ENCODE results near the gene AFAP1L2. TPM values are rescaled to one million over a fixed set of nuclear protein-coding genes. Genes with fewer than 3 reads are reported as not detected.

The AFAP1L2 gene
- polyA plus RNA-seq, 2 donors, result 7.8 to 8.2 TPM

GRCh38 chr10:114436941-114437340 is 32.6 kb upstream of the AFAP1L2 start:
- WGBS, 2 donors, result 90 to 95% methylated on average over 2 of the region's 2 CpGs
- Histone ChIP-seq H3K27ac (ENCODE audit: low read depth in 2 of 2, low read length in 1 of 2) (no peak overlapping the region), H3K4me1 (ENCODE audit: control insufficient read depth in 2 of 2, insufficient read depth in 2 of 2, low read length in 1 of 2) (no peaks in the 10 kb centered on the region), H3K27me3 (ENCODE audit: control insufficient read depth in 1 of 2, insufficient read depth in 2 of 2, low read length in 2 of 2) (no peaks in the 10 kb centered on the region), H3K36me3 (ENCODE audit: control insufficient read depth in 2 of 2, insufficient read depth in 2 of 2, low read length in 1 of 2) (peaks cover 18 to 28% of the 10 kb centered on the region in 2 donors), H3K4me3 (ENCODE audit: low read depth in 1 of 2, low read length in 2 of 2) (no peak overlapping the region), H3K9me3 (ENCODE audit: control insufficient read depth in 2 of 2, insufficient read depth in 1 of 2, low read depth in 1 of 2, low read length in 1 of 2) (no peaks in the 10 kb centered on the region)

GRCh38 chr10:114432566-114433093 is 28.3 kb upstream of the AFAP1L2 start:
- Histone ChIP-seq H3K9me3 (ENCODE audit: control insufficient read depth in 2 of 2, insufficient read depth in 1 of 2, low read depth in 1 of 2, low read length in 1 of 2) (no peaks in the 10 kb centered on the region), H3K27ac (ENCODE audit: low read depth in 2 of 2, low read length in 1 of 2) (no peak overlapping the region), H3K4me3 (ENCODE audit: low read depth in 1 of 2, low read length in 2 of 2) (no peak overlapping the region), H3K27me3 (ENCODE audit: control insufficient read depth in 1 of 2, insufficient read depth in 2 of 2, low read length in 2 of 2) (no peaks in the 10 kb centered on the region), H3K36me3 (ENCODE audit: control insufficient read depth in 2 of 2, insufficient read depth in 2 of 2, low read length in 1 of 2) (peaks cover 9 to 14% of the 10 kb centered on the region in 2 donors), H3K4me1 (ENCODE audit: control insufficient read depth in 2 of 2, insufficient read depth in 2 of 2, low read length in 1 of 2) (peaks cover 0 to 2% of the 10 kb centered on the region in 2 donors)
- 79 to 81% methylated on average over 4 of the region's 4 CpGs for whole genome bisulfite sequencing, 2 donors

- peaks cover 9 to 14% of the 10 kb centered on the region in 2 donors for H3K36me3 ChIP-seq (ENCODE audit: control insufficient read depth in 2 of 2, insufficient read depth in 2 of 2, low read length in 1 of 2)
- peaks cover 0 to 2% of the 10 kb centered on the region in 2 donors for H3K4me1 ChIP-seq (ENCODE audit: control insufficient read depth in 2 of 2, insufficient read depth in 2 of 2, low read length in 1 of 2)
- 64 to 66% methylated on average over 4 of the region's 4 CpGs for WGBS, 2 donors
- H3K27me3 ChIP-seq (ENCODE audit: control insufficient read depth in 1 of 2, insufficient read depth in 2 of 2, low read length in 2 of 2), result no peaks in the 10 kb centered on the region
- H3K4me3 ChIP-seq (ENCODE audit: low read depth in 1 of 2, low read length in 2 of 2), result no peak overlapping the region
- H3K27ac ChIP-seq (ENCODE audit: low read depth in 2 of 2, low read length in 1 of 2), result no peak overlapping the region
- H3K9me3 ChIP-seq (ENCODE audit: control insufficient read depth in 2 of 2, insufficient read depth in 1 of 2, low read depth in 1 of 2, low read length in 1 of 2), result no peaks in the 10 kb centered on the region
Measured at GRCh38 chr10:114431414-114432135, 27.3 kb upstream of the AFAP1L2 start.

- WGBS, 2 donors, result 69% methylated on average over 12 of the region's 12 CpGs
- peaks cover 0 to 2% of the 10 kb centered on the region in 2 donors for H3K4me1 ChIP-seq (ENCODE audit: control insufficient read depth in 2 of 2, insufficient read depth in 2 of 2, low read length in 1 of 2)
- H3K27me3 ChIP-seq (ENCODE audit: control insufficient read depth in 1 of 2, insufficient read depth in 2 of 2, low read length in 2 of 2), result no peaks in the 10 kb centered on the region
- no peaks in the 10 kb centered on the region for H3K9me3 ChIP-seq (ENCODE audit: control insufficient read depth in 2 of 2, insufficient read depth in 1 of 2, low read depth in 1 of 2, low read length in 1 of 2)
- peaks cover 5 to 14% of the 10 kb centered on the region in 2 donors for H3K36me3 ChIP-seq (ENCODE audit: control insufficient read depth in 2 of 2, insufficient read depth in 2 of 2, low read length in 1 of 2)
- no peak overlapping the region for H3K4me3 ChIP-seq (ENCODE audit: low read depth in 1 of 2, low read length in 2 of 2)
- no peak overlapping the region for H3K27ac ChIP-seq (ENCODE audit: low read depth in 2 of 2, low read length in 1 of 2)
Measured at GRCh38 chr10:114430688-114431413, 26.5 kb upstream of the AFAP1L2 start.

GRCh38 chr10:114429581-114430335 is 25.5 kb upstream of the AFAP1L2 start:
- Histone ChIP-seq H3K27ac (ENCODE audit: low read depth in 2 of 2, low read length in 1 of 2) (no peak overlapping the region), H3K36me3 (ENCODE audit: control insufficient read depth in 2 of 2, insufficient read depth in 2 of 2, low read length in 1 of 2) (peaks cover 4 to 12% of the 10 kb centered on the region in 2 donors), H3K4me3 (ENCODE audit: low read depth in 1 of 2, low read length in 2 of 2) (no peak overlapping the region), H3K27me3 (ENCODE audit: control insufficient read depth in 1 of 2, insufficient read depth in 2 of 2, low read length in 2 of 2) (no peaks in the 10 kb centered on the region), H3K4me1 (ENCODE audit: control insufficient read depth in 2 of 2, insufficient read depth in 2 of 2, low read length in 1 of 2) (peaks cover 0 to 2% of the 10 kb centered on the region in 2 donors), H3K9me3 (ENCODE audit: control insufficient read depth in 2 of 2, insufficient read depth in 1 of 2, low read depth in 1 of 2, low read length in 1 of 2) (no peaks in the 10 kb centered on the region)
- WGBS, 2 donors, result 87 to 90% methylated on average over 9 of the region's 9 CpGs

GRCh38 chr10:114427124-114427852 is 23.0 kb upstream of the AFAP1L2 start:
- WGBS, 2 donors, result 69 to 75% methylated on average over 9 of the region's 9 CpGs
- H3K9me3 ChIP-seq (ENCODE audit: control insufficient read depth in 2 of 2, insufficient read depth in 1 of 2, low read depth in 1 of 2, low read length in 1 of 2), result no peaks in the 10 kb centered on the region
- no peak overlapping the region for H3K4me3 ChIP-seq (ENCODE audit: low read depth in 1 of 2, low read length in 2 of 2)
- no peaks in the 10 kb centered on the region for H3K27me3 ChIP-seq (ENCODE audit: control insufficient read depth in 1 of 2, insufficient read depth in 2 of 2, low read length in 2 of 2)
- H3K27ac ChIP-seq (ENCODE audit: low read depth in 2 of 2, low read length in 1 of 2), result no peak overlapping the region
- peaks cover 0 to 2% of the 10 kb centered on the region in 2 donors for H3K4me1 ChIP-seq (ENCODE audit: control insufficient read depth in 2 of 2, insufficient read depth in 2 of 2, low read length in 1 of 2)
- no peaks in the 10 kb centered on the region for H3K36me3 ChIP-seq (ENCODE audit: control insufficient read depth in 2 of 2, insufficient read depth in 2 of 2, low read length in 1 of 2)

- whole genome bisulfite sequencing, 2 donors, result 59 to 61% methylated on average over 5 of the region's 5 CpGs
- H3K4me1 ChIP-seq (ENCODE audit: control insufficient read depth in 2 of 2, insufficient read depth in 2 of 2, low read length in 1 of 2), result peaks cover 0 to 2% of the 10 kb centered on the region in 2 donors
- no peaks in the 10 kb centered on the region for H3K27me3 ChIP-seq (ENCODE audit: control insufficient read depth in 1 of 2, insufficient read depth in 2 of 2, low read length in 2 of 2)
- H3K27ac ChIP-seq (ENCODE audit: low read depth in 2 of 2, low read length in 1 of 2), result no peak overlapping the region
- H3K36me3 ChIP-seq (ENCODE audit: control insufficient read depth in 2 of 2, insufficient read depth in 2 of 2, low read length in 1 of 2), result no peaks in the 10 kb centered on the region
- H3K9me3 ChIP-seq (ENCODE audit: control insufficient read depth in 2 of 2, insufficient read depth in 1 of 2, low read depth in 1 of 2, low read length in 1 of 2), result no peaks in the 10 kb centered on the region
- no peak overlapping the region for H3K4me3 ChIP-seq (ENCODE audit: low read depth in 1 of 2, low read length in 2 of 2)
Measured at GRCh38 chr10:114426476-114426875, 22.2 kb upstream of the AFAP1L2 start.

- Histone ChIP-seq H3K36me3 (ENCODE audit: control insufficient read depth in 2 of 2, insufficient read depth in 2 of 2, low read length in 1 of 2) (no peaks in the 10 kb centered on the region), H3K27me3 (ENCODE audit: control insufficient read depth in 1 of 2, insufficient read depth in 2 of 2, low read length in 2 of 2) (no peaks in the 10 kb centered on the region), H3K4me1 (ENCODE audit: control insufficient read depth in 2 of 2, insufficient read depth in 2 of 2, low read length in 1 of 2) (no peaks in the 10 kb centered on the region), H3K9me3 (ENCODE audit: control insufficient read depth in 2 of 2, insufficient read depth in 1 of 2, low read depth in 1 of 2, low read length in 1 of 2) (no peaks in the 10 kb centered on the region), H3K27ac (ENCODE audit: low read depth in 2 of 2, low read length in 1 of 2) (no peak overlapping the region), H3K4me3 (ENCODE audit: low read depth in 1 of 2, low read length in 2 of 2) (no peak overlapping the region)
- WGBS, 2 donors, result 84 to 85% methylated on average over 4 of the region's 4 CpGs
Measured at GRCh38 chr10:114420811-114421485, 16.6 kb upstream of the AFAP1L2 start.
